ENCODE data around the gene ZNF784. TPM values are rescaled to one million over a fixed set of nuclear protein-coding genes. Genes with fewer than 3 reads are reported as not detected.

Gene ZNF784
- total RNA-seq, 1 experiment from 2014 or later, result 3.1 TPM

DNA sequence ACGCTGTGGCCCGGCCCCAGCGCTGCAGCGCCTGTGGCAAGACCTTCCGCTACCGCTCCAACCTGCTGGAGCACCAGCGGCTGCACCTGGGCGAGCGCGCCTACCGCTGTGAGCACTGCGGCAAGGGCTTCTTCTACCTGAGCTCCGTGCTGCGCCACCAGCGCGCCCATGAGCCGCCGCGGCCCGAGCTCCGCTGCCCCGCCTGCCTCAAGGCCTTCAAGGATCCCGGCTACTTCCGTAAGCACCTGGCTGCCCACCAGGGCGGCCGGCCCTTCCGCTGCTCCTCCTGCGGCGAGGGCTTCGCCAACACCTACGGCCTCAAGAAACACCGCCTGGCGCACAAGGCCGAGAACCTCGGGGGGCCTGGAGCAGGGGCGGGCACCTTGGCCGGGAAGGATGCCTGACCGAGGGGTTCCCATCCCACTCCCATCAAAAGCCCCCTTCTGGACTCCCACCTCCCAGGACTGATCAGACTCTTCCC, 7.9 kb downstream of the ZNF784 start:
- TF ChIP-seq, protein P1, sequence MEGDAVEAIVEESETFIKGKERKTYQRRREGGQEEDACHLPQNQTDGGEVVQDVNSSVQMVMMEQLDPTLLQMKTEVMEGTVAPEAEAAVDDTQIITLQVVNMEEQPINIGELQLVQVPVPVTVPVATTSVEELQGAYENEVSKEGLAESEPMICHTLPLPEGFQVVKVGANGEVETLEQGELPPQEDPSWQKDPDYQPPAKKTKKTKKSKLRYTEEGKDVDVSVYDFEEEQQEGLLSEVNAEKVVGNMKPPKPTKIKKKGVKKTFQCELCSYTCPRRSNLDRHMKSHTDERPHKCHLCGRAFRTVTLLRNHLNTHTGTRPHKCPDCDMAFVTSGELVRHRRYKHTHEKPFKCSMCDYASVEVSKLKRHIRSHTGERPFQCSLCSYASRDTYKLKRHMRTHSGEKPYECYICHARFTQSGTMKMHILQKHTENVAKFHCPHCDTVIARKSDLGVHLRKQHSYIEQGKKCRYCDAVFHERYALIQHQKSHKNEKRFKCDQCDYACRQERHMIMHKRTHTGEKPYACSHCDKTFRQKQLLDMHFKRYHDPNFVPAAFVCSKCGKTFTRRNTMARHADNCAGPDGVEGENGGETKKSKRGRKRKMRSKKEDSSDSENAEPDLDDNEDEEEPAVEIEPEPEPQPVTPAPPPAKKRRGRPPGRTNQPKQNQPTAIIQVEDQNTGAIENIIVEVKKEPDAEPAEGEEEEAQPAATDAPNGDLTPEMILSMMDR (IDR thresholded peaks at IDR 0.05; ENCODE audit: unreplicated experiment), result no peak
- BruUV-seq (replicated peaks), result no TSS peak
- POLR2A ChIA-PET, result no interaction called here
- Mint-ChIP-seq H3K36me3 (ENCODE audit: insufficient read depth, unreplicated experiment) (peaks cover 37% of the 10 kb centered on the region), H3K4me3 (ENCODE audit: unreplicated experiment) (no peak overlapping the region), H3K27ac (ENCODE audit: low read depth, unreplicated experiment) (no peak overlapping the region), H3K9me3 (ENCODE audit: unreplicated experiment) (no peaks in the 10 kb centered on the region), H3K27me3 (ENCODE audit: insufficient read depth, unreplicated experiment) (no peaks in the 10 kb centered on the region), H3K4me1 (ENCODE audit: insufficient read depth, unreplicated experiment) (no peaks in the 10 kb centered on the region)
- intact Hi-C loops (cut with micrococcal nuclease), result no loop called here
- CTCF ChIA-PET, result no interaction called here
- no peak for DNase-seq (ENCODE audit: unreplicated experiment)

DNA sequence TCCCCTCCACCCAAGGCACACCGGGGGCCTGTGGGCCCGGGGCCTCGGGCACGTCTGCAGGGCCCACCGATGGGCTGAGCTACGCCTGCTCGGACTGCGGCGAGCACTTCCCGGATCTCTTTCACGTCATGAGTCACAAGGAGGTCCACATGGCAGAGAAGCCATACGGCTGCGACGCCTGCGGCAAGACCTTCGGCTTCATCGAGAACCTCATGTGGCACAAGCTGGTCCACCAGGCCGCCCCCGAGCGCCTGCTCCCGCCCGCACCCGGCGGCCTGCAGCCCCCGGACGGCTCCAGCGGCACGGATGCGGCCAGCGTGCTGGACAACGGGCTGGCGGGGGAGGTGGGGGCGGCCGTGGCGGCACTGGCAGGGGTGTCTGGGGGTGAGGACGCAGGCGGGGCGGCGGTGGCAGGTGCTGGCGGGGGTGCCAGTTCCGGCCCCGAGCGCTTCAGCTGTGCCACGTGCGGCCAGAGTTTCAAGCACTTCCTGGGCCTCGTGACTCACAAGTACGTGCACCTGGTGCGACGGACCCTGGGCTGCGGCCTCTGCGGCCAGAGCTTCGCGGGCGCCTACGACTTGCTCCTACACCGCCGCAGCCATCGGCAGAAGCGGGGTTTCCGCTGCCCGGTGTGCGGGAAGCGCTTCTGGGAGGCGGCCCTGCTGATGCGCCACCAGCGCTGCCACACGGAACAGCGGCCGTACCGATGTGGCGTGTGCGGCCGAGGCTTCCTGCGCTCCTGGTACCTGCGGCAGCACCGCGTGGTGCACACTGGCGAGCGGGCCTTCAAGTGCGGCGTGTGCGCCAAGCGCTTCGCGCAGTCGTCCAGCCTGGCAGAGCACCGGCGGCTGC, 8.6 kb downstream of the ZNF784 start:
- no peaks in the 10 kb centered on the region for H3K27me3 Mint-ChIP-seq (ENCODE audit: insufficient read depth, unreplicated experiment)
- no peak overlapping the region for H3K4me3 Mint-ChIP-seq (ENCODE audit: unreplicated experiment)
- CTCF ChIA-PET, result no interaction called here
- no peaks in the 10 kb centered on the region for H3K4me1 Mint-ChIP-seq (ENCODE audit: insufficient read depth, unreplicated experiment)
- H3K27ac Mint-ChIP-seq (ENCODE audit: low read depth, unreplicated experiment), result no peak overlapping the region
- no TSS peak for BruUV-seq (replicated peaks)
- TF ChIP-seq, protein P1 (IDR thresholded peaks at IDR 0.05; ENCODE audit: unreplicated experiment), result no peak
- POLR2A ChIA-PET, result interaction anchor here (0.7 kb wide), 1 partner anchor 14 kb away, joined by 3 read pairs; no protein-coding TSS in a partner anchor
- H3K9me3 Mint-ChIP-seq (ENCODE audit: unreplicated experiment), result no peaks in the 10 kb centered on the region
- DNase-seq (ENCODE audit: unreplicated experiment), result no peak
- peaks cover 37% of the 10 kb centered on the region for H3K36me3 Mint-ChIP-seq (ENCODE audit: insufficient read depth, unreplicated experiment)
- intact Hi-C loops (cut with micrococcal nuclease), result no loop called here

DNA sequence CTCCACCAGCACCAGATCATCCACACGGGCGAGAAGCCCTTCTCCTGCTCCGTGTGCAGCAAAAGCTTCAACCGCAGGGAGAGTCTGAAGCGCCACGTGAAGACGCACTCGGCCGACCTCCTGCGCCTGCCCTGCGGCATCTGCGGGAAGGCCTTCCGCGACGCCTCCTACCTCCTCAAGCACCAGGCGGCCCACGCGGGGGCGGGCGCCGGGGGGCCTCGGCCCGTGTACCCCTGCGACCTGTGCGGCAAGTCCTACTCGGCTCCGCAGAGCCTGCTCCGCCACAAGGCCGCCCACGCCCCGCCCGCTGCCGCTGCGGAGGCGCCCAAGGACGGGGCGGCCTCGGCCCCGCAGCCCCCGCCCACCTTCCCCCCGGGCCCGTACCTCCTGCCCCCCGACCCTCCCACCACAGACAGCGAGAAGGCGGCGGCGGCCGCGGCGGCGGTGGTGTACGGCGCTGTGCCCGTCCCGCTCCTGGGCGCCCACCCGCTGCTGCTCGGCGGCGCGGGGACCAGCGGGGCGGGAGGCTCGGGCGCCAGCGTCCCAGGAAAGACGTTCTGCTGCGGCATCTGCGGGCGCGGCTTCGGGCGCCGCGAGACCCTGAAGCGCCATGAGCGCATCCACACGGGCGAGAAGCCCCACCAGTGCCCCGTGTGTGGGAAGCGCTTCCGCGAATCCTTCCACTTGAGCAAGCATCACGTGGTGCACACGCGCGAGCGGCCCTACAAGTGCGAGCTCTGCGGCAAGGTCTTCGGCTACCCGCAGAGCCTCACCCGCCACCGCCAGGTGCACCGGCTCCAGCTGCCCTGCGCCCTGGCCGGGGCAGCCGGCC, 9.4 kb downstream of the ZNF784 start:
- Mint-ChIP-seq H3K27me3 (ENCODE audit: insufficient read depth, unreplicated experiment) (no peaks in the 10 kb centered on the region), H3K27ac (ENCODE audit: low read depth, unreplicated experiment) (no peak overlapping the region), H3K36me3 (ENCODE audit: insufficient read depth, unreplicated experiment) (peaks cover 28% of the 10 kb centered on the region), H3K4me1 (ENCODE audit: insufficient read depth, unreplicated experiment) (no peaks in the 10 kb centered on the region), H3K4me3 (ENCODE audit: unreplicated experiment) (no peak overlapping the region), H3K9me3 (ENCODE audit: unreplicated experiment) (no peaks in the 10 kb centered on the region)
- TF ChIP-seq, protein P1 (IDR thresholded peaks at IDR 0.05; ENCODE audit: unreplicated experiment), result no peak
- ChIA-PET POLR2A (no interaction called here), CTCF (no interaction called here)
- intact Hi-C loops (cut with micrococcal nuclease), result no loop called here
- DNase-seq (ENCODE audit: unreplicated experiment), result no peak
- BruUV-seq (replicated peaks), result no TSS peak
